ENCODE measurements around the gene MUC20. TPM values are rescaled to one million over a fixed set of nuclear protein-coding genes. Genes with fewer than 3 reads are reported as not detected.
"Not testable (repeated sequence)": the region's sequence is repeated elsewhere in the genome, so short reads cannot be mapped to it uniquely, and the experiment has no call there.

The MUC20 gene
- total RNA-seq, 6 experiments from 2014 or later: 0.11 to 0.17 (median 0.14) TPM; not detected in 3

DNA sequence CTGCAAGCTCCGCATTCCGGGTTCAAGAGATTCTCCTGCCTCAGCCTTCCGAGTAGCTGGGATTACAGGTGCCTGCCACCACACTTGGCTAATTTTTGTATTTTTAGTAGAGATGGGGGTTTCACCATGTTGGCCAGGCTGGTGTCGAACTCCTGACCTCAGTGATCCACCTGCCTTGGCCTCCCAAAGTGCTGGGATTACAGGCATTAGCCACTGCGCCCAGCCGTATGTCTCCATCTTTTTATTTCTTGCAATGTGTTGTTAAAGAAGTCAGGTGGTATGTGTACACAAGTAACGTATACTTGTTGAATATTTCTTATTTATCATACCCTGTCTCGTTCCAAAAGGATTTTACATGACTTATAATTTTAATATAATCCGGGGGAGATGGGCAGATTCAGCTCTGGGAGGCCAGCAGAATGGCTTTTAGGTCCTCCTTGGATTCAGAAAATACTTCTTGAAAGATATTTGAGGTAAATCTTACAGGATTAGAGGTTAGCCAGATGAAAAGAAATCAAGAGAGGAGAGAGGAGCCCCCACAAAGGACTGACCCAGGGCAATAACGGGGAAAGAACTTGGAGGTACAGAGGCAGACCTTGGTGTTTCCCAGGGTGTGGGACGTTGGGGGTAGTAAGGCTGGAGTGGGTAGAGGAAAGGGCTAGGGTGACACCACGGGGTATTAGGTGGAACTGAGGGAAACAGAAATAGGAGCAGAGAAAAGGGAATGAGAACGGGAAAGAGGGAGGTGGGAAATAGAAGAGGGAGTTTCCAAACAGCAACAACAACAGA is 27.2 kb upstream of the MUC20 start:
- Mint-ChIP-seq H3K9me3 (no peaks in the 10 kb centered on the region), H3K36me3 (ENCODE audit: low read depth) (peaks cover 36% of the 10 kb centered on the region), H3K4me1 (ENCODE audit: low read depth) (peaks cover 16% of the 10 kb centered on the region), H3K27me3 (ENCODE audit: insufficient read depth) (peaks cover 3% of the 10 kb centered on the region; the same call in 1 of the 2 replicates), H3K4me3 (no peak overlapping the region), H3K27ac (no peak overlapping the region)
- DNase-seq: no peak
- TF ChIP-seq, protein P1, sequence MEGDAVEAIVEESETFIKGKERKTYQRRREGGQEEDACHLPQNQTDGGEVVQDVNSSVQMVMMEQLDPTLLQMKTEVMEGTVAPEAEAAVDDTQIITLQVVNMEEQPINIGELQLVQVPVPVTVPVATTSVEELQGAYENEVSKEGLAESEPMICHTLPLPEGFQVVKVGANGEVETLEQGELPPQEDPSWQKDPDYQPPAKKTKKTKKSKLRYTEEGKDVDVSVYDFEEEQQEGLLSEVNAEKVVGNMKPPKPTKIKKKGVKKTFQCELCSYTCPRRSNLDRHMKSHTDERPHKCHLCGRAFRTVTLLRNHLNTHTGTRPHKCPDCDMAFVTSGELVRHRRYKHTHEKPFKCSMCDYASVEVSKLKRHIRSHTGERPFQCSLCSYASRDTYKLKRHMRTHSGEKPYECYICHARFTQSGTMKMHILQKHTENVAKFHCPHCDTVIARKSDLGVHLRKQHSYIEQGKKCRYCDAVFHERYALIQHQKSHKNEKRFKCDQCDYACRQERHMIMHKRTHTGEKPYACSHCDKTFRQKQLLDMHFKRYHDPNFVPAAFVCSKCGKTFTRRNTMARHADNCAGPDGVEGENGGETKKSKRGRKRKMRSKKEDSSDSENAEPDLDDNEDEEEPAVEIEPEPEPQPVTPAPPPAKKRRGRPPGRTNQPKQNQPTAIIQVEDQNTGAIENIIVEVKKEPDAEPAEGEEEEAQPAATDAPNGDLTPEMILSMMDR (IDR thresholded peaks at IDR 0.05): no peak

DNA sequence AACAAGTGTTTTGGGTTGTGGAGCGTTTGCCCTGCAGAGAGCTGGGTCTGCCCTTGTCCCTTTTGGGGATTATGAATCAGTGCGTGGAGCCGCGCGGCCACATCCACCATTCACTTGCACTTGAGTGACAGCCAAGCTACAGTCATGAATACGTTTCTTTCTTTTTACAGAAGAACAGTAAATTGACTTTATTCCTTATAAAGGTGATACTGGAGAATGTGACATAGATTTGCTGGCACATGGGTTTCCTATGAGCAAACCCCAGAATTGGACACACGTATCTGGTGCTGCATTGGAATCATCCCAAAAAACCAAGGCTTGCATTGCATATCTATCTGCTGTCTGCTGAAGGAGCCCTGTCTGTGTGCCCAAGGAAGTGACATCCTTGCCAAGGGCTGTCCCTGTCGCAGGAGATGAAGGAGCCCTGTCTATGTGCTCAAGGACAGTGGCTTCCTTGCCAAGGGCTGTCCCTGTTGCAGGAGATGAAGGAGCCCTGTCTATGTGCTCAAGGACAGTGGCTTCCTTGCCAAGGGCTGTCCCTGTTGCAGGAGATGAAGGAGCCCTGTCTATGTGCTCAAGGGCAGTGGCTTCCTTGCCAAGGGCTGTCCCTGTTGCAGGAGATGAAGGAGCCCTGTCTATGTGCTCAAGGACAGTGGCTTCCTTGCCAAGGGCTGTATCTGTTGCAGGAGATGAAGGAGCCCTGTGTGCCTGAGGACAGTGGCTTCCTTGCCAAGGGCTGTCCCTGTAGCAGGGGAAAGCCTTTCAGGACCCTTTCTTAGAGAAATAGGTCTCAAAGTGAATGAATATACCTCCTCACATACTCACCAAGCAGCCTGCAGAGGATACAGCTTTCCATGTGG is 26.3 kb upstream of the MUC20 start:
- peaks cover 36% of the 10 kb centered on the region for H3K36me3 Mint-ChIP-seq (ENCODE audit: low read depth)

DNA sequence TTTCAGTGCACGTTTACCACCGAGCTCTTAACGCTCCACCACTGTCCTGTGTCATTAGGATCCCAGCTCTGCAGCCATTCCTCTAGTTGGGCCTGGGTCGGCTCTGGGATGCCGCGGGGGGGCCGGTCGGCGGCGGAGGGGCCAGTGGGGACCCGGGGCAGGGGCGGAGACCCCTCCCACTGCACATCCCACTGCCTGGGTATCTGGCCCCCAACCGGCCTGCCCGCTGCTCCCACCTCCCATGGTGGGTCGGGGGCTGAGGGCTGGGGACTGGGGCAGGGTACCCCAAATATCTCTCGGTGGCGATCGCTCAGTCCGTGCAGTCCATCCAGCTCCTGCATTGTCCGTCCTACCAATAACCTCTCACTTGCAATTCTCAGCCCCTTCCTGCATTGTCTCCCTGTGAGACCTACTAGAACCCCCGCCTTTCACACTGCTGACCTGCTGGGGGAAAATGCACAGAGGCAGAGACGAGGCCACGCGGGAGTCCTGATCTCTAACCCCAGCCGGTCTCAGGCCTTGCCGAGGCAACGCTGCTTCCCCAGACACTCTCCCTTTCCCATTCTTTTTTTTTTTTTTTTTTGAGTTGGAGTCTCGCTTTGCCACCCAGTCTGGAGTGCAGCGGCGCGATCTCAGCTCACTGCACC is 24.0 kb upstream of the MUC20 start:
- Mint-ChIP-seq H3K27me3 (ENCODE audit: insufficient read depth) (no peaks in the 10 kb centered on the region; the same call in 1 of the 2 replicates), H3K9me3 (no peaks in the 10 kb centered on the region), H3K36me3 (ENCODE audit: low read depth) (peaks cover 35% of the 10 kb centered on the region), H3K27ac (no peak overlapping the region), H3K4me1 (ENCODE audit: low read depth) (peaks cover 22% of the 10 kb centered on the region), H3K4me3 (no peak overlapping the region)
- TF ChIP-seq, protein P1 (IDR thresholded peaks at IDR 0.05): no peak
- no peak for DNase-seq

More for the DNA sequence above, 26.3 kb upstream of the MUC20 start:
- H3K4me3 Mint-ChIP-seq; H3K27me3 Mint-ChIP-seq (ENCODE audit: insufficient read depth); H3K9me3 Mint-ChIP-seq; H3K27ac Mint-ChIP-seq; DNase-seq: not testable (repeated sequence)
- H3K4me1 Mint-ChIP-seq (ENCODE audit: low read depth): peaks cover 22% of the 10 kb centered on the region

DNA sequence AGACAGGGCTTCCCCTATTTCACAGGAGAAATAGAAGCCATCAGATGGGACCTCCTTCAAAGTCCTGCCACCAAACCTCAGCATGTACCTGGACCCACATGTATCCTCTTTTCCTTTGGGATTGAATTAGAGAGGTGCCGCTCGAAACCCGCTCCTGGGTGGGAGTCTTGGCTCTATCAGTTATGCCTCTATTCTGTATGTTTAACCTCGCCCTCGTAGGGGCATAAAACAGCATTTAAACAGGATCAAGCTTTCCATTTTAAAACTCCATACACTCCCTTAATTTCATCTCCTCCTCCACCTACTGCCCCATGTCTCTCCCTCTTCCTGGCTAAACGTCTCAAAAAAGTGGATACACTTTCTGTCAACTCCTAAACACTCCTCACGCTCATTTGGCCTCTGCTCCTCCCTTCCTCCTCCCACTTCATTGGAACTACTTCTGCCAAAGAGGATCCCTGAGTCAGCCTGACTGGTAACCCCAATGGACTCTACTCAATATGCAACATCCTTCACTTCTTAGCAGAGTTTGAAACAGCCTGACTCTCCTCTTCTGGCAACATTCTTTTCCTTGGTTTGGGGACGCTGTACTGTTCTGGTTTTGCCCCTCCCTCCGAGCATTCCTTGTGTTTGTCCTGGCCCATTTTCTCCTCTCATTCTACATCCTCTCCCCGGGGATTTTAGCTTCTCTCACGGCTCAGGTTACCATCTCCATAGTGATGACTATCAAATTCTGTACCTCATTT is 23.0 kb upstream of the MUC20 start:
- H3K4me1 Mint-ChIP-seq (ENCODE audit: low read depth): peaks cover 22% of the 10 kb centered on the region

DNA sequence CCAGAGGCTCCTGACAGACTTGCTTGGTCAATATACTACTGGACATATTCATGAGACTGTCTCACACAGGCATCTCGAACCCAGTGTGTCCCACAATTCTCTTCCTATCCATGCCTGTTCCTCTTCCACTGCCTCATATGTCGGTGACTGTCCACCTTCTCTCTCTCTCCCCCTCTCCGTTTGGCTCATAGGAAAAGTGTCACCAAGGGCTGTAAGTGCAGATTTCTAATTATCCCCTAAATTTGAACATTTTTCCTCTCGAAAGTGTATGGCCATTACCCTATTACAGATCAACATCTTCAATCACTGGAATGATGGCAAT is 22.5 kb upstream of the MUC20 start:
- Mint-ChIP-seq H3K27me3 (ENCODE audit: insufficient read depth) (no peaks in the 10 kb centered on the region), H3K36me3 (ENCODE audit: low read depth) (peaks cover 23% of the 10 kb centered on the region), H3K27ac (peak overlapping the region; percentile 12; the same call in 1 of the 2 replicates), H3K4me3 (no peak overlapping the region), H3K4me1 (ENCODE audit: low read depth) (peaks cover 22% of the 10 kb centered on the region), H3K9me3 (no peaks in the 10 kb centered on the region)
- no peak for DNase-seq
- TF ChIP-seq, protein P1 (IDR thresholded peaks at IDR 0.05): no peak

More for the DNA sequence above, 23.0 kb upstream of the MUC20 start:
- no peak overlapping the region for H3K4me3 Mint-ChIP-seq
- peak overlapping the region; percentile 12; the same call in 1 of the 2 replicates for H3K27ac Mint-ChIP-seq
- TF ChIP-seq, protein P1 (IDR thresholded peaks at IDR 0.05): no peak
- H3K36me3 Mint-ChIP-seq (ENCODE audit: low read depth): peaks cover 27% of the 10 kb centered on the region
- H3K9me3 Mint-ChIP-seq: no peaks in the 10 kb centered on the region
- H3K27me3 Mint-ChIP-seq (ENCODE audit: insufficient read depth): no peaks in the 10 kb centered on the region; the same call in 1 of the 2 replicates
- peak; percentile 22 for DNase-seq

Measured in HFFc6 (cell line).